Heart right ventricle (tissue), 16 donors: Measurements from ENCODE around the gene RRAGB. TPM values are rescaled to one million over a fixed set of nuclear protein-coding genes. Genes with fewer than 3 reads are reported as not detected.

Source experiments
- ATAC-seq, 8 donors: fragments of 200-7000 bp; cut with Tn5 transposase; one replicate each; pipeline ENCODE4 v1.9.1; 2020; ENCODE audit warnings: mild to moderate bottlenecking in 8 of 8, moderate library complexity in 8 of 8, moderate number of reproducible peaks in 1 of 8
- DNase-seq, 2 donors: peaks; one replicate each; pipeline ENCODE4 v3.0.0-alpha.2; 2020
- H3K27ac ChIP-seq, 10 donors: fragments of 200-600 bp; sonication (generic) in 2 of 10; one replicate each; pipeline versions ENCODE4 v1.5.0 to v1.8.0; 2020 to 2022; ENCODE audit warnings: mild to moderate bottlenecking in 3 of 10
- H3K27me3 ChIP-seq, 7 donors: fragments of 200-600 bp; one replicate each; pipeline ENCODE4 v1.8.0; 2021 to 2022; ENCODE audit warnings: mild to moderate bottlenecking in 2 of 7
- H3K36me3 ChIP-seq, 9 donors: fragments of 200-600 bp; sonication (generic) in 1 of 9; one replicate each; pipeline versions ENCODE4 v1.5.0 to v1.8.0; 2020 to 2022; ENCODE audit warnings: mild to moderate bottlenecking in 2 of 9
- H3K4me1 ChIP-seq, 9 donors: fragments of 200-600 bp; sonication (generic) in 1 of 9; one replicate each; pipeline versions ENCODE4 v1.5.0 to v1.8.0; 2020 to 2022; ENCODE audit warnings: mild to moderate bottlenecking in 4 of 9
- H3K4me3 ChIP-seq, 10 donors: fragments of 200-600 bp; sonication (generic) in 2 of 10; one replicate each; pipeline versions ENCODE4 v1.5.0 to v1.8.0; 2020 to 2022; ENCODE audit warnings: mild to moderate bottlenecking in 7 of 10, moderate library complexity in 2 of 10
- H3K9me3 ChIP-seq, 11 donors: fragments of 200-600 bp in 10 of 11; sonication (generic) in 2 of 11; one replicate each; pipeline versions ENCODE4 v1.5.0 to v1.8.0; 2013 to 2022; ENCODE audit warnings: mild to moderate bottlenecking in 2 of 11, control low read depth in 1 of 11, moderate library complexity in 1 of 11
- WGBS, 2 donors: extraction: QIAGEN DNeasy Blood & Tissue Kit; methylation state at CpG; one replicate each; pipeline ENCODE4 v1.1.7; 2013; ENCODE audit warnings: inconsistent platforms in 1 of 2; 5-methylcytosine and 5-hydroxymethylcytosine counted together
- intact Hi-C, 10 donors: fragments of 100-400 bp; cut with DNase I; formaldehyde crosslinking; loops; one replicate each; pipeline versions ENCODE4 v1.11.1 to v1.14.2; 2022
- polyA plus RNA-seq, 2 donors: library from polyadenylated mRNA; stranded (reverse); fragments of 200-250 nt; gene quantifications; one replicate each; pipeline ENCODE4 v1.2.3, GENCODE V29; 2013
- total RNA-seq, 10 donors: library from RNA; stranded (reverse); fragmentation: NEBNext Ultra II Directional in 3 of 10; extraction: Animal tissue kit (Norgen Biotek cat#: 25700) in 3 of 10; gene quantifications; one replicate each; pipeline versions ENCODE4 v1.2.1 to v1.2.4, GENCODE V29; 2021 to 2023
- TF ChIP-seq, protein P1 (sequence below), 9 donors: fragments of 200-600 bp; sonication (generic) in 2 of 9; IDR thresholded peaks; one replicate each; pipeline versions ENCODE4 v1.5.0 to v1.8.0; 2021 to 2022; ENCODE audit warnings: antibody characterized with exemption in 9 of 9, mild to moderate bottlenecking in 5 of 9, moderate library complexity in 1 of 9
- donor health status: Arrhythmogenic right ventricular cardiomyopathy.
- donor health status: ischemic (EF 13 %, LVEDD 7.1; RV severe dilation, severe dysfunction).
- donor health status: healthy with polysubstance abuse.
- donor health status: DM: no; HTN: yes; CAD: no.
- donor health status: DM: no; HTN: no; CAD: no.
- donor health status: ischemic (EF 25% LVEDD 6.9; RV normal size, moderate dysfunction).
- donor health status: ischemic (EF 25% LVEDD 5.7; RV mildly dilated, moderate dysfunction).
- donor health status: healthy.
- donor health status: DM: yes; HTN: yes; CAD: no.
- donor health status: Ischemic cardiomyopathy.
- donor health status: ischemic (EF 35%, LVEDD 5.7; RV mildly dilated, moderate dysfunction).
- donor health status: nonischemic (EF 11% LVEDD 7.7; RV severe dilation, severe dysfunction).
- donor health status: DM: yes; HTN: yes; CAD: no.
- donor health status: PGD.
- donor health status: ischemic (EF 29% LVEDD 5.4; RV normal size, mild dysfunction).
- donor health status: nonischemic (EF 23%, LVEDD 6.1; RV moderate dilation, normal function).

Gene RRAGB
- total and polyA plus RNA-seq, 12 donors: 9.2 to 17.1 (median 11.4) TPM

DNA sequence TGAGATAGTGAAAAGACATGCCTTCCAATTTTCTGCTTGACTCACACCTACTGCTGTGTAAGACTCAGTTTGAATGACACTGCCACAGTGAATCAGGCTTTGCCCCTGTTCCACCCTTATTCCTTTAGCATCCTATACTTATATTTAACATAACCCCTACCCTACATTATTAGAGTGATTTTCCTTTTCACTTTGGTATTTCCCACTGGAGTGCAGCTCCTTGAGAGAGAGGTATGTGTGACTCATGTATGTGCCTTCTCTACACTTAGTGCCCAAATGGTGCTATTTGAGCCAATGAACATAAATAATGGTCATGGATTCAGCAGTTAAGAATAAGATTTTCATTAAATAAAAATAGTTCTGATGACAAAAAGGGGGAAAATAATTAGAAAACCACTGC, 69.5 kb downstream of the RRAGB start:
- intact Hi-C loops: no loop called here
- Histone ChIP-seq H3K4me1 (no peaks in the 10 kb centered on the region), H3K36me3 (no peaks in the 10 kb centered on the region), H3K4me3 (no peak overlapping the region), H3K9me3 (no peaks in the 10 kb centered on the region), H3K27me3 (no peaks in the 10 kb centered on the region), H3K27ac (no peak overlapping the region)
- ATAC-seq (no peak), DNase-seq (no peak)
- TF ChIP-seq, protein P1, sequence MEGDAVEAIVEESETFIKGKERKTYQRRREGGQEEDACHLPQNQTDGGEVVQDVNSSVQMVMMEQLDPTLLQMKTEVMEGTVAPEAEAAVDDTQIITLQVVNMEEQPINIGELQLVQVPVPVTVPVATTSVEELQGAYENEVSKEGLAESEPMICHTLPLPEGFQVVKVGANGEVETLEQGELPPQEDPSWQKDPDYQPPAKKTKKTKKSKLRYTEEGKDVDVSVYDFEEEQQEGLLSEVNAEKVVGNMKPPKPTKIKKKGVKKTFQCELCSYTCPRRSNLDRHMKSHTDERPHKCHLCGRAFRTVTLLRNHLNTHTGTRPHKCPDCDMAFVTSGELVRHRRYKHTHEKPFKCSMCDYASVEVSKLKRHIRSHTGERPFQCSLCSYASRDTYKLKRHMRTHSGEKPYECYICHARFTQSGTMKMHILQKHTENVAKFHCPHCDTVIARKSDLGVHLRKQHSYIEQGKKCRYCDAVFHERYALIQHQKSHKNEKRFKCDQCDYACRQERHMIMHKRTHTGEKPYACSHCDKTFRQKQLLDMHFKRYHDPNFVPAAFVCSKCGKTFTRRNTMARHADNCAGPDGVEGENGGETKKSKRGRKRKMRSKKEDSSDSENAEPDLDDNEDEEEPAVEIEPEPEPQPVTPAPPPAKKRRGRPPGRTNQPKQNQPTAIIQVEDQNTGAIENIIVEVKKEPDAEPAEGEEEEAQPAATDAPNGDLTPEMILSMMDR (IDR thresholded peaks at IDR 0.05): no peak

DNA sequence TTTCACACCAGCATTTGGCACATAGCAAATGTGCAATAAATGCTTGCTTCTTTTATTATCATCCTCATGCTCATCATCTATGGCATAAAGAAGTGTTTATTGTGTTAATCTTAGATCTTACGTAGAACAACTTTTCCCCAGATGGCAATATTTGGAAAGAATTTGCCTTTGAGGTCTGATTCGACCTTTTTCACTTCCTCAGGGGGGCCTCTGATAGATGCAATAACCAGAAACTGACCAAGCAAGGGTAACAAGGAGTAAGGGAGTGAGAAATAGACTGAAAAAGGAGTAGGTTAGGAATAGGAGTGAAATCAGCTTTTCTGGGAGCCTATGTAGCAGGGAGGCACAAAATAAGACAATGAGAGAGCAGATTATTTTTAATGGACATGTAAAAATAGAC, 70.2 kb downstream of the RRAGB start:
- H3K9me3 ChIP-seq: no peaks in the 10 kb centered on the region
- H3K27me3 ChIP-seq: no peaks in the 10 kb centered on the region
- DNase-seq: no peak
- WGBS, 2 donors: 73 to 75% methylated on average over 2 of the region's 2 CpGs
- TF ChIP-seq, protein P1 (IDR thresholded peaks at IDR 0.05): no peak
- no peaks in the 10 kb centered on the region for H3K4me1 ChIP-seq
- no peak overlapping the region for H3K27ac ChIP-seq
- intact Hi-C loops: no loop called here
- H3K4me3 ChIP-seq: no peak overlapping the region
- H3K36me3 ChIP-seq: no peaks in the 10 kb centered on the region
- ATAC-seq: no peak

DNA sequence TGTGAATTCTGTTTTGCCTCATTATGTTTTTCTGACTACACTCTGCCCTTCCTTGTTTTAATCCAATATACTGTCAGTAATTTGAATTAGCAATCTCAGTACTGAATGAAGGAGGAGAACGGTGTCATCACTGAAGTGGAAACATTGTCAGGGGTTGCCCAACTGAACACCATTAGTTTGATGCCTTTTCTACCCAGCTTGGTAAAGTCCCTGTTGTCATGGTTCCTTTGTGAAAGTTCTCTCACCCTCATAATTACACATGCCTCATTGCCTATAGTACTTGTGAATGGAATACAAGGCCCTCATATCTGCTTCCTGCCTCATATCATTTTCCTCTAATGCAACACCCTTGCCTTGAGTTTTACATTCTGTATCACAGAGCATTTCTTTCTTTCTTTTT, 76.9 kb downstream of the RRAGB start:
- H3K4me1 ChIP-seq: no peaks in the 10 kb centered on the region
- no peaks in the 10 kb centered on the region for H3K9me3 ChIP-seq
- 76 to 85% methylated on average over 1 of the region's 1 CpG for WGBS, 2 donors
- H3K27me3 ChIP-seq: no peaks in the 10 kb centered on the region
- H3K4me3 ChIP-seq: no peak overlapping the region
- ATAC-seq: no peak
- no peak for DNase-seq
- no peak overlapping the region for H3K27ac ChIP-seq
- intact Hi-C loops: no loop called here
- no peaks in the 10 kb centered on the region for H3K36me3 ChIP-seq
- TF ChIP-seq, protein P1 (IDR thresholded peaks at IDR 0.05): no peak

DNA sequence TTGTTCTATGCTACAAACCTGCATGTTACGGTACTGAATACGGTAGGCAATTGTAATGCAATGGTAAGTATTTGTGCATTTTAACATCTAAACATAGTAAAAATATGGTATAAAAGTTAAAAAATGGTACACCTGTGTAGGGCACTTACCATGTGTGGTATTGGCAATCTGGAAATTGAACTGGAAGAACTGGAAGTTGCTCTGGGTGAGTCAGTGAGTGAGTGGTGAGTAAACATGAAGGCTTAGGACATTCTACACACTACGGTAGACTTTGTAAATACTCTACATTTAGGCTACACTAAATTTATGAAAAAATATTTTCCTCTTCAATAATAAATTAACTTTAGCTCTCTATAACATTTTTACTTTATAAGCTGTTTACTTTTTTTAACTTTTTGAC, 78.9 kb downstream of the RRAGB start:
- Histone ChIP-seq H3K36me3 (no peaks in the 10 kb centered on the region), H3K27ac (no peak overlapping the region), H3K27me3 (no peaks in the 10 kb centered on the region), H3K4me1 (no peaks in the 10 kb centered on the region), H3K4me3 (no peak overlapping the region), H3K9me3 (no peaks in the 10 kb centered on the region)
- 32 to 65% methylated on average over 3 of the region's 3 CpGs for WGBS, 2 donors
- DNase-seq (no peak), ATAC-seq (no peak)
- TF ChIP-seq, protein P1 (IDR thresholded peaks at IDR 0.05): no peak
- intact Hi-C loops: no loop called here

DNA sequence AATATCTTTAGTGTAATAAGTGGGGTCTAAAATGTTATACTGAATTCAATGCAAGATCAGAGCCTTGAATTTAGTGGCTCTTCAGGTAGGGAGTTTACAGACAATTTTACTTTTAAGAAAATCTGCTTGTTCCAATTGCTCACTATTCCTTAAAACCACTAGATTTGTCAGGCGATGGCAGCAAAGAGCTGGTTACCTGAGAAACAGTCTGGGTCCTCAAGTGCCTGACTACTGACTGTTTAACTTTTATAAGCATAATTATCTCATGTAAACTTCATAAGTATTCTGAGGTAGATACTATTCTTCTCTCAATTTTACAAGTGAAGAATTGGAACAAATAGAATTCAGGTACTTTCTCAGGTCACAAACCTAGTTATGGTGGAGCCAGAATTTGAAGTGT, 84.3 kb downstream of the RRAGB start:
- intact Hi-C loops: no loop called here
- Histone ChIP-seq H3K4me3 (no peak overlapping the region), H3K4me1 (no peaks in the 10 kb centered on the region), H3K27ac (no peak overlapping the region), H3K9me3 (no peaks in the 10 kb centered on the region), H3K36me3 (no peaks in the 10 kb centered on the region), H3K27me3 (no peaks in the 10 kb centered on the region)
- 50 to 67% methylated on average over 1 of the region's 1 CpG for WGBS, 2 donors
- TF ChIP-seq, protein P1 (IDR thresholded peaks at IDR 0.05): peak in 2 of 9 donors; percentile 6 to 19
- ATAC-seq: no peak
- DNase-seq: no peak
